Osteocyte (in vitro differentiated cells): ENCODE measurements around the gene SLF2. TPM values are rescaled to one million over a fixed set of nuclear protein-coding genes. Genes with fewer than 3 reads are reported as not detected.

ENCODE experiments used
- DNase-seq: peaks from one replicate; pipeline ENCODE4 v3.0.0; 2021; ENCODE audit warnings: mixed read lengths; ENCODE audit not compliant: unreplicated experiment; ENCODE audit errors: extremely low spot score
- H3K27ac Mint-ChIP-seq: one replicate; pipeline ENCODE4 v1.8.0; 2021; ENCODE audit warnings: mild to moderate bottlenecking, mixed read lengths; ENCODE audit not compliant: unreplicated experiment
- H3K27me3 Mint-ChIP-seq: one replicate; pipeline ENCODE4 v1.8.0; 2021; ENCODE audit warnings: mixed read lengths; ENCODE audit not compliant: unreplicated experiment
- H3K36me3 Mint-ChIP-seq: one replicate; pipeline ENCODE4 v1.8.0; 2021; ENCODE audit warnings: mixed read lengths; ENCODE audit not compliant: unreplicated experiment
- H3K4me1 Mint-ChIP-seq: one replicate; pipeline ENCODE4 v1.8.0; 2021; ENCODE audit warnings: mixed read lengths; ENCODE audit not compliant: unreplicated experiment
- H3K4me3 Mint-ChIP-seq: one replicate; pipeline ENCODE4 v1.8.0; 2021; ENCODE audit warnings: mild to moderate bottlenecking, moderate library complexity, mixed read lengths; ENCODE audit not compliant: unreplicated experiment
- H3K9me3 Mint-ChIP-seq: one replicate; pipeline ENCODE4 v1.8.0; 2021; ENCODE audit warnings: mixed read lengths; ENCODE audit not compliant: unreplicated experiment
- CTCF ChIP-seq: fragments of 200-600 bp; sonication (generic); IDR thresholded peaks from 2 replicates; pipeline ENCODE4 v1.5.0; 2021; ENCODE audit warnings: antibody characterized with exemption, mild to moderate bottlenecking, moderate library complexity
- total RNA-seq: library from RNA; stranded (reverse); gene quantifications from 2 replicates; pipeline ENCODE4 v1.2.1, GENCODE V29; 2021

The SLF2 gene
- total RNA-seq, 1 donor from 2014 or later, result 28.3 TPM

GRCh38 chr10:100980311-100980710 is 67.5 kb downstream of the SLF2 start:
- Mint-ChIP-seq H3K27ac (no peak overlapping the region), H3K4me1 (no peaks in the 10 kb centered on the region), H3K36me3 (peaks cover 15% of the 10 kb centered on the region), H3K27me3 (no peaks in the 10 kb centered on the region), H3K9me3 (no peaks in the 10 kb centered on the region), H3K4me3 (no peak overlapping the region)
- TF ChIP-seq CTCF, result no peak
- DNase-seq, result no peak

GRCh38 chr10:100980711-100981110 is 67.9 kb downstream of the SLF2 start:
- Mint-ChIP-seq H3K27me3 (no peaks in the 10 kb centered on the region), H3K4me3 (no peak overlapping the region), H3K27ac (no peak overlapping the region), H3K36me3 (peaks cover 17% of the 10 kb centered on the region), H3K9me3 (no peaks in the 10 kb centered on the region), H3K4me1 (peaks cover under 1% of the 10 kb centered on the region)
- TF ChIP-seq CTCF, result no peak
- no peak for DNase-seq

- Mint-ChIP-seq H3K4me1 (peaks cover 6% of the 10 kb centered on the region), H3K27ac (no peak overlapping the region), H3K36me3 (peaks cover 19% of the 10 kb centered on the region), H3K4me3 (no peak overlapping the region), H3K9me3 (no peaks in the 10 kb centered on the region), H3K27me3 (no peaks in the 10 kb centered on the region)
- TF ChIP-seq CTCF, result no peak
- no peak for DNase-seq
Measured at GRCh38 chr10:100981178-100981772, 68.5 kb downstream of the SLF2 start.

GRCh38 chr10:100982916-100983830 is 70.4 kb downstream of the SLF2 start:
- no peak for DNase-seq
- H3K36me3 Mint-ChIP-seq, result peaks cover 19% of the 10 kb centered on the region
- TF ChIP-seq CTCF, result no peak
- no peaks in the 10 kb centered on the region for H3K9me3 Mint-ChIP-seq
- H3K4me1 Mint-ChIP-seq, result peaks cover 22% of the 10 kb centered on the region
- no peak overlapping the region for H3K4me3 Mint-ChIP-seq
- no peak overlapping the region for H3K27ac Mint-ChIP-seq
- H3K27me3 Mint-ChIP-seq, result no peaks in the 10 kb centered on the region
